Measurements from ENCODE around the gene IFNL2. TPM values are rescaled to one million over a fixed set of nuclear protein-coding genes. Genes with fewer than 3 reads are reported as not detected.
A peak's percentile ranks its signal among the peaks of the same experiment; 100 is the strongest.
"Not testable (repeated sequence)": the region's sequence is repeated elsewhere in the genome, so short reads cannot be mapped to it uniquely, and the experiment has no call there.

Gene IFNL2
- total RNA-seq, 4 donors from 2014 or later = not detected

GRCh38 chr19:39245166-39245565 lies 23.0 kb upstream of the IFNL2 start:
- Histone ChIP-seq H3K4me1 (peaks cover 3 to 13% (median 11%) of the 10 kb centered on the region in 3 donors), H3K27me3 (peaks cover 8 to 65% (median 13%) of the 10 kb centered on the region in 4 donors)
- H3K27ac ChIP-seq; H3K9me3 ChIP-seq; H3K4me3 ChIP-seq; DNase-seq; H3K36me3 ChIP-seq; intact Hi-C loops (cut with DNase I): not testable (repeated sequence)
- WGBS, 2 donors = no CpG with 5 or more reads among the region's 1 CpG

GRCh38 chr19:39246951-39247669 lies 21.1 kb upstream of the IFNL2 start:
- WGBS, 2 donors = 24 to 71% methylated on average over 5 to 13 of the region's 42 CpGs
- H3K27me3 ChIP-seq = peaks cover 8 to 63% (median 13%) of the 10 kb centered on the region in 4 donors
- intact Hi-C loops (cut with DNase I) = no loop called here
- peak overlapping the region in 3 of 4 donors; percentile 1 to 52 (median 20) for H3K4me3 ChIP-seq
- peaks cover 3 to 13% (median 11%) of the 10 kb centered on the region in 3 donors for H3K4me1 ChIP-seq
- H3K27ac ChIP-seq = no peak overlapping the region
- DNase-seq = no peak
- H3K36me3 ChIP-seq = no peaks in the 10 kb centered on the region
- no peaks in the 10 kb centered on the region for H3K9me3 ChIP-seq
- TF ChIP-seq CTCF (IDR thresholded peaks at IDR 0.05) (no peak), POLR2A (IDR thresholded peaks at IDR 0.05) (no peak)

- Histone ChIP-seq H3K27me3 (peaks cover 8 to 63% (median 13%) of the 10 kb centered on the region in 4 donors), H3K36me3 (no peaks in the 10 kb centered on the region), H3K4me3 (peak overlapping the region in 3 of 4 donors; percentile 1 to 52 (median 20)), H3K4me1 (peaks cover 3 to 13% (median 11%) of the 10 kb centered on the region in 3 donors), H3K9me3 (no peaks in the 10 kb centered on the region), H3K27ac (no peak overlapping the region)
- no peak for TF ChIP-seq CTCF (IDR thresholded peaks at IDR 0.05)
- no peak for TF ChIP-seq POLR2A (IDR thresholded peaks at IDR 0.05)
- intact Hi-C loops (cut with DNase I) = no loop called here
- 45 to 67% methylated on average over 3 to 22 of the region's 92 CpGs for WGBS, 2 donors
- no peak for DNase-seq
These were observed 20.2 kb upstream of the IFNL2 start for GRCh38 chr19:39247701-39248664.

GRCh38 chr19:39248806-39249205 lies 19.4 kb upstream of the IFNL2 start, which contains the start of gene IFNL4:
TSS of gene IFNL4 (minus strand) at chr19:39248856.
- peaks cover 3 to 13% (median 11%) of the 10 kb centered on the region in 3 donors for H3K4me1 ChIP-seq
- 72 to 82% methylated on average over 5 to 9 of the region's 13 CpGs for WGBS, 2 donors
- no peak for DNase-seq
- TF ChIP-seq CTCF (IDR thresholded peaks at IDR 0.05) (no peak), POLR2A (IDR thresholded peaks at IDR 0.05) (no peak)
- H3K36me3 ChIP-seq = no peaks in the 10 kb centered on the region
- peaks cover 8 to 56% (median 13%) of the 10 kb centered on the region in 4 donors for H3K27me3 ChIP-seq
- intact Hi-C loops (cut with DNase I) = no loop called here
- peak within 1 kb of the TSS in 3 of 4 donors; percentile 1 to 52 (median 20) for H3K4me3 ChIP-seq
- H3K9me3 ChIP-seq = no peaks in the 10 kb centered on the region
- H3K27ac ChIP-seq = no peak within 1 kb of the TSS

GRCh38 chr19:39251081-39251480 lies 17.1 kb upstream of the IFNL2 start:
- TF ChIP-seq CTCF (IDR thresholded peaks at IDR 0.05) (no peak), POLR2A (IDR thresholded peaks at IDR 0.05) (no peak)
- Histone ChIP-seq H3K27me3 (peaks cover 8 to 57% (median 13%) of the 10 kb centered on the region in 4 donors), H3K36me3 (no peaks in the 10 kb centered on the region), H3K4me1 (peaks cover 3 to 13% (median 11%) of the 10 kb centered on the region in 3 donors), H3K9me3 (no peaks in the 10 kb centered on the region), H3K4me3 (no peak overlapping the region), H3K27ac (no peak overlapping the region)
- DNase-seq = no peak
- WGBS, 2 donors = 72 to 92% methylated on average over 4 to 5 of the region's 5 CpGs
- intact Hi-C loops (cut with DNase I) = no loop called here

Measured in esophagus squamous epithelium (tissue), 5 donors.